Subcutaneous adipose tissue (tissue), 4 donors: Measurements from ENCODE around the gene PON2. TPM values are rescaled to one million over a fixed set of nuclear protein-coding genes. Genes with fewer than 3 reads are reported as not detected.

Experiments used
- total RNA-seq, 4 donors: library from RNA; depleted of rRNA; stranded (reverse); fragments of >200 nt; gene quantifications; one replicate each; pipeline ENCODE4 v1.1.0, GENCODE V29; 2016
- TF ChIP-seq, protein P1 (sequence below): fragments of 450-650 bp; IDR thresholded peaks from one replicate; pipeline ENCODE4 v1.5.1; 2016; ENCODE audit warnings: low read depth, mild to moderate bottlenecking, control low read depth, antibody characterized with exemption, moderate library complexity

PON2 gene
- total RNA-seq, 4 donors from 2014 or later, result 77.7 to 137 (median 104) TPM

DNA sequence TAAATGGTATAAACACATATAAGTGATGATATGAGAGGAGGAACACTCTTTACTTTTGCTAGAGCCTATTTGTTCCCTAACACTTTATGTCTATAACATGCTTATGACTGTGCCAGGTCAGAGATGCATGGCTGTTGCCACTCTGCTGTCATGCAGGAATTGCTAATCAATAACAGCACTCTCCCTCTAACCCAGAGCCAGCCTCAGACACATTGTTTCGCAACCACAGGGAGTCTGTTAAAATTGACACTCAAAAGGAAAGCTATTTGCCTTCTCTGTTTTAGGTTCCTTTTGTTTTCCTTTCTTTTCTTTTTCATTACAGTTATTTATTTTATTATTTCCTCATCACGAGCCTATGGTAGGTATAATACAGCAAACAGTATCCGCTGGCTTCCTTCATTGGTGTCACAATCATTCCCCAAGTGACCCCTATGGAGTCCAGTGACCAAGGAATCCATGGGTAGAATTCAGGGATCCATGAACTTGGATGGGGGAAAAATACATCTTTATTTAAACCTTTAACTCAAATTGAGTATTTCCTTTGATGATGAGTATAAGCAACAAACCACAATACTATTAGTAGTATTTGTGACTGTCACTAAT is 6.8 kb downstream of the PON2 start:
- TF ChIP-seq, protein P1, sequence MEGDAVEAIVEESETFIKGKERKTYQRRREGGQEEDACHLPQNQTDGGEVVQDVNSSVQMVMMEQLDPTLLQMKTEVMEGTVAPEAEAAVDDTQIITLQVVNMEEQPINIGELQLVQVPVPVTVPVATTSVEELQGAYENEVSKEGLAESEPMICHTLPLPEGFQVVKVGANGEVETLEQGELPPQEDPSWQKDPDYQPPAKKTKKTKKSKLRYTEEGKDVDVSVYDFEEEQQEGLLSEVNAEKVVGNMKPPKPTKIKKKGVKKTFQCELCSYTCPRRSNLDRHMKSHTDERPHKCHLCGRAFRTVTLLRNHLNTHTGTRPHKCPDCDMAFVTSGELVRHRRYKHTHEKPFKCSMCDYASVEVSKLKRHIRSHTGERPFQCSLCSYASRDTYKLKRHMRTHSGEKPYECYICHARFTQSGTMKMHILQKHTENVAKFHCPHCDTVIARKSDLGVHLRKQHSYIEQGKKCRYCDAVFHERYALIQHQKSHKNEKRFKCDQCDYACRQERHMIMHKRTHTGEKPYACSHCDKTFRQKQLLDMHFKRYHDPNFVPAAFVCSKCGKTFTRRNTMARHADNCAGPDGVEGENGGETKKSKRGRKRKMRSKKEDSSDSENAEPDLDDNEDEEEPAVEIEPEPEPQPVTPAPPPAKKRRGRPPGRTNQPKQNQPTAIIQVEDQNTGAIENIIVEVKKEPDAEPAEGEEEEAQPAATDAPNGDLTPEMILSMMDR, result no peak

DNA sequence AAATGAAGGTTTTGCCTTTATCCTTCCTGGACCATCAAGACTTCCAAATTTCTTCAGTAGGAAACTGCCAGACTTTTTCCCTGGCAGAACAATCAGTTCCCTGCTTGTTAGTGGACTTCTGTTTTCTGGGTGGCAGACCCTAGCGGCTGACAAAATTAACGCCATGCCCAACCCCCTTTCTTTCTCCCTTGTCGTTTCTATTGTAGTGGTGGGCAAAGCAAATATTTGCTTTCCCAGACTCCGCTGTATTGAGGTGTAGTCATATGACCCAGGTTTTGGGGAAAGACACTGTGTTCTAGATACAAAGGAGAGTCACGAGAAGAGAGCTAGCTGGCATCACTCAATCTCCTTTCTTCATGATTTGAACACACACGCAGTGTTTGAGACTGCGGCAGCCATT is 7.7 kb downstream of the PON2 start:
- TF ChIP-seq, protein P1, result no peak

DNA sequence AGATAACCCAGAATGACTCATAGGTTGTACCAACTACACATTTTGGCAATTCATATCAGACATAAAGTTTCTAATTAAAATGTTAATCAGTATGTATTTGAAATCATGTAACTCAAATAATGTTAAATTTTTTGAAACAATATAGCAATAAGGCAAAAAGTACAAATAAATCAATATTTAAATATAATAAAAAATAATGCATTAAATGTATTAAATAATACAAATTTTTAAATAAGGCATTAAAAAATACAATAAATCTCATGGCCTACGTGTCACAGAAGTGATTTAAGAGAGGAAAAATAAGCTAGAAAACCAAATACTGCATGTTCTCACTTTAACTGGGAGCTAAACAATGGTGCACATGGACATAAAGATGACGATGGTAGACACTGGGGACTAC is 9.1 kb downstream of the PON2 start:
- TF ChIP-seq, protein P1, result no peak

DNA sequence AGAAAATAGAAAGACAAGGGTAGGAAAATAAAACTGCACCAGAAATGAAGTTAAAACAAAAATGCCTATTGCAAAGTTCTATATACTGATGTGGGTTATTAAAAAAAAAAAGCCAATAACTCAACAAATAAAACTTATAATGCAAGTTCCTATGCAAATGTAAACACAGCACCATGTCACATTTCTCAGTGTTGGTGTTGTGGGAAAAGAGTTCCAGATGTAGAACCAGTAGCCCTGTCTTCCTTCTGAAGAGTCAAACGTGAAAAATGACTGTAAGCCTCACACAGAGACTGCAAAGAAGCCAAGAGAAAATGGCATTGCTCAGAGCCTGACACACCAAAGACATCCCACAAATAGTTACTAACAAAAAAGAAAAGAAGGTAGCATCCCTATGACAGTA is 10.1 kb downstream of the PON2 start:
- TF ChIP-seq, protein P1, result no peak

DNA sequence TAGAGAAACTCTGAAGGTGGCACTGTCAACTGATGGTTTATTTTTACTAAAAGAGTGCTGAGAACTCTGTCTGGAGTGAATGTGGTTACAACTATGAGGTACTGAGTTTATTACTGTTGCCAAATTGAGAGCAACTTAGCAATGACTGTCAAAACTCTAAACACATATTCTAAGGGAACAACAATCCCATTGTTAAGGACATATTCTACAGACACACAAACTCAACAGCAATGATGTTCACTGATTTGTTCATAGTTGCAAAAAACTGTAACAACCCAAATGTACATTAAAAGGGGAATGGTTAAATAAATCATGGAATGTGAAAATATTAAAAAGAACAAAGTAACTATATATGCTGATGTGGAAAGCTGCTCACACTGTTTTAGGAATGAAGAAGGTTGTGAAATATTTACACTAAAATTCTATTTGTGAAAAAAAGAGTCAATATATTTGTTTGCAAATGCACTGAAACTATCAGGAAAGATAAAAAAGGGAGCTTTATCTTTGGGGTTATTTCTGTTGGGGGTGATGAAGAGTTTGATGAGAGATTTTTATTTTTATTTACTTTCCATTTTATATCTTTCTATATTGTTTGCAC is 12.9 kb downstream of the PON2 start:
- TF ChIP-seq, protein P1, result no peak

DNA sequence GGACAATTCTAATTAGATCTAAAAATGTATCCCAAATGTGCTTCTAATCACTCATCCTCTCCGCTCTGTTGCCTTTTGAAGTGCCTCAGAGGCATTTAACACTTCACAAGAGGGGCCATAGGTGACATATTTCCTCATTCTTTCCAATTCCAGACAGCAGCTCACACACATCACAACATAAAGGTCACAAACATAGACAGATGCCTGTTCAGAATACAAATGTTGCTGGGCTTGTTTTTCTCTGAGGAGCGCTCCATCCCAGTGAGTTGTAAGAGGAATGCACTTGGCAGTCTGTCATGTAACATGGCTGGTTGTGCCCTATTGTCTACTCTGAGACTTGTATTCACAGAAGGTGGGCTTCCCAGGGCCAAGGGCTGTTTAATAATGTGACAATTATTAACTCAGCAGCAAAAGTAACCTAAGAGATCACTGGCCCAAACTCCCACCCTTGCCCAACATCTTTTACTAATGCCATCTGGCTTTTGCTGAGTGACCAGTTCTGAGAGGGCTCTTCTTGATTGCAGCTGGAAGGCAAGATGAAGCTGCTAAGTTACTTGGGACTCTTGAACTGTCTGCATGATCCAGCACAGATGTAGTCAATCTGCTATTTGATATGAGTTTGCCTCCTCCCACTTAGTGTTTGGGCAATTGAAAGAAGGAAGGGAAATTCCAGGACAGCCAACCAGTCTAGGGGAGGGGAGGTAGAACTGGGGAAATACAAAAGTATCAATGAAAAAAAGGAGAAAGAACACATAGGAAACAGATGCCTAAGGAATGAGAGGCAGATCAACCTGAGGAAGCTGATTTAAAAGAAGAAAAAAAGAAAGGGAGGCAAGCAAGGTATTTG is 13.6 kb downstream of the PON2 start:
- TF ChIP-seq, protein P1, result no peak

DNA sequence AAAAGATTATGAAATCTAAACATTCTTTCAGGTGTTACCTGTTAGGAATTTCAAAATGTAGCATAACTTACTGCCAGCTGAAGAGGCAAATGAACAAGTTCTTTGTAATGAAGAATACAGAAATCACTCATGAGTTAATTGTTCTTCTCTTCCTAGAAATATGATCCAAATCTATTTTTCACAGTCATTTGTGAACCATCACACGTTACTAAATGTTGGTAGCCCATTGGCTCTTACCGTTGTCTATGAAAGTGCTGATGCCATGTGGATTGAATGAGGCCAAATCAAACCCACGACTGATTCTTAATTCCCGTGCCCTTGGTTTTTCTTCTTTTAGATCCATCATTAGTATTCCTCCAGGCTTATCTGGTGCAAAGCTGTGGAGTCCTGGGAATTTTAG is 22.8 kb downstream of the PON2 start:
- TF ChIP-seq, protein P1, result no peak
